ENCODE measurements around the gene F8A3.
"Not testable (repeated sequence)": the region's sequence is repeated elsewhere in the genome, so short reads cannot be mapped to it uniquely, and the experiment has no call there.

F8A3 gene

DNA sequence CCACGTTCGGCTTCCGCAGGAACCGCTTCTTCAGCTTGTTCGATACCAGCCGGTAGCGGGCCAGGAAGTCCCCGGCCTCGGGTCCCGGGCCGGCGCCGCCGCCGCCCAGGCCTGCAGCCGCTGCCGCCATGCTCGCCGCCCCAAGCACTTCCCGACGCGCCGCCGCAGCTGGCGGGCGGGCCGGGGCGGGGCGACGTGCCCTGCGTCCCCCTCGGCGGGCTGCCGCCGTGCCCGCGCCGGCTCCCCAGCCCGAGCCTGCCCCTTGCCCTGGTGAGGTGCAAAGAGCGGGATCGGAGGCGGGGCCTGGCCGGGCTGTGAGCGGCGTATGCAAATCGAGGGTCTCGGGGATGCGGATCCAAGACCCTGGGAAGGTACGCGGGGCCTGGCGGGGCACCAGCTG is at the start of gene F8A3:
TSS of gene F8A3 (minus strand) at position 150 of the 400 bp plus-strand sequence. CDS start at position 130, 20 bp downstream.
- not testable (repeated sequence) for H3K27ac ChIP-seq (ENCODE audit: low read depth, low read length); H3K4me3 ChIP-seq (ENCODE audit: low read depth, low read length); H3K27me3 ChIP-seq (ENCODE audit: insufficient read depth, low read length); H3K4me1 ChIP-seq (ENCODE audit: control insufficient read depth, insufficient read depth, low read length, unreplicated experiment); H3K36me3 ChIP-seq (ENCODE audit: insufficient read depth, low read length); H2AFZ ChIP-seq (ENCODE audit: low read length, unreplicated experiment); H3K79me2 ChIP-seq (ENCODE audit: control insufficient read depth, insufficient read depth, low read length, unreplicated experiment)

DNA sequence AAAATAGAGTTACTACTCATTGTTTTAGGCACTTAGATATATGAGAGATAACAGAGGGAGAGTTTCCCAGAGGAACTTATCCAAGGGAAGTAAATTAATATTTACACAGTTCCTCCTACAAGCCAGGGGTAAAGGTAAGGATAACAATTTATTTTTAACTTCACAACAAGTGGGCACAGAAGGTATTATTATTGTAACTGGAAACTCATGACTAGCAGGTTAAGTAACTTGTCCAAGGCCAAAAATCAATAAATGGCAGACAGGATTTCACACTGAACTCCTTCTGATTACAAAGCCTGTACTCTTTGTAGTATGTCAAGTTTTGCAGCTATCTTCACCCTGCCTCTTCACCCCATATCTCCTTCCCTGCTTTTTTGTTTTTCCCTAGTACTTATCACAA is 46.9 kb upstream of the F8A3 start:
- H3K79me2 ChIP-seq (ENCODE audit: control insufficient read depth, insufficient read depth, low read length, unreplicated experiment), result no peaks in the 10 kb centered on the region
- no peaks in the 10 kb centered on the region for H3K27me3 ChIP-seq (ENCODE audit: insufficient read depth, low read length)
- H3K4me3 ChIP-seq (ENCODE audit: low read depth, low read length), result no peak overlapping the region
- H3K36me3 ChIP-seq (ENCODE audit: insufficient read depth, low read length), result peaks cover 7% of the 10 kb centered on the region; the same call in 1 of the 2 replicates
- no peak overlapping the region for H2AFZ ChIP-seq (ENCODE audit: low read length, unreplicated experiment)
- H3K27ac ChIP-seq (ENCODE audit: low read depth, low read length), result no peak overlapping the region
- H3K4me1 ChIP-seq (ENCODE audit: control insufficient read depth, insufficient read depth, low read length, unreplicated experiment), result no peaks in the 10 kb centered on the region

DNA sequence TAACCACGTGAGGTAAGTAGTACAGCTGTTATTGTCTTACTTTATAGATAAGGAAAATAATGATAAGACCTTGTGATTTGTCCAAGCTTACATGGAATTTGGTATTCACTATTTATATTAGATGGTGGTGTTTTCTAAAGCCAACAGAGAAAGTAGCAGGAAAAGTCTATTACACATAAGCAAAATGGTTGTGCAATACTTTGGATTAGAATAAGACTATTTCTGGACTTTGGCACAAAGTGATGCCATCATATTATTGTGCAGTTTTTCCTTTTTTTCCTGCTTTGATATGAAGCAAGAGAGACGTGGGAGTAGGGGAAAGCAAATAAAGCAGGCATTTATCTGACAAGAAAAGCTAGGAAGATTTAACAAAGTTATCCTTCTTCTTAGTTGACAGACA is 36.7 kb upstream of the F8A3 start:
- not testable (repeated sequence) for H2AFZ ChIP-seq (ENCODE audit: low read length, unreplicated experiment); H3K4me1 ChIP-seq (ENCODE audit: control insufficient read depth, insufficient read depth, low read length, unreplicated experiment); H3K27ac ChIP-seq (ENCODE audit: low read depth, low read length); H3K79me2 ChIP-seq (ENCODE audit: control insufficient read depth, insufficient read depth, low read length, unreplicated experiment); H3K27me3 ChIP-seq (ENCODE audit: insufficient read depth, low read length); H3K36me3 ChIP-seq (ENCODE audit: insufficient read depth, low read length); H3K4me3 ChIP-seq (ENCODE audit: low read depth, low read length)

DNA sequence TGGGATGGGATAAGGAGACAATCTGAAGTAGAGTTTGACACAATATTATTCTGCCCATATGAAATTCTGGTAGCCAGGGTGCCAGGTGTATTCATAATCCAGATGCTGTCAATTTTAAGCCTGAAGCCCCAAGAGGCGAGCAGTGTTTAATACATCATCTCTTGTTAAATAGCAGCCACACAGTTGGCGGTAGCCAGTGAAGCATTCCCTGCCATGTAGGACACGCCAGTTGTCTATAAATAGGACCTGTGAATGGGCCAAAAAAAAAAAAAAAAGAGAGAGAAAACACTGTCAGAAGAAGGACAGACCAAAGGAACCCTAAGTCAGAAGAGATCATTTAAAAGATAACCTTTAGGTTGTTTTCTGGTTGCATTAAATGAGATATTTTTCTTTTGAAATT is 33.0 kb upstream of the F8A3 start:
- not testable (repeated sequence) for H3K36me3 ChIP-seq (ENCODE audit: insufficient read depth, low read length); H3K79me2 ChIP-seq (ENCODE audit: control insufficient read depth, insufficient read depth, low read length, unreplicated experiment); H2AFZ ChIP-seq (ENCODE audit: low read length, unreplicated experiment)

DNA sequence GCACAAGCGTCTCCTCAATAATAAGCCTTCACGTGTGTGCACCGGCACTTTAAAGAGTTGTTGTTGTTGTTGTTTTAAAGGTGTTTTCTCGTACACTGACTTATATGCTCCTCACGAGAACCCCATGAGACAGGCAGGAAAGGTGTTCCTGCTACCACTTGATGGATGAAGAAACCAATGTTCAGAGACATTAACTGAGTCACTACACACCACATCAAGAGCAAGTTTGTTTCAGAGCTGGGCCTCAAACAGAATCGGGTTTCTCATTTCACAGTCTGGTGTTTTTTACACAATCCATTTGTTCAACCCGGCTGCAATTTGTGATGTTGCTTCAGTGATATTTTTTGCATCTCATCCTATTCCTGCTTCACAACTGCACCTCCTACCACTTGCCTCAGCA is 18.7 kb upstream of the F8A3 start:
- not testable (repeated sequence) for H3K27me3 ChIP-seq (ENCODE audit: insufficient read depth, low read length); H3K79me2 ChIP-seq (ENCODE audit: control insufficient read depth, insufficient read depth, low read length, unreplicated experiment); H3K4me1 ChIP-seq (ENCODE audit: control insufficient read depth, insufficient read depth, low read length, unreplicated experiment); H3K4me3 ChIP-seq (ENCODE audit: low read depth, low read length); H3K27ac ChIP-seq (ENCODE audit: low read depth, low read length); H2AFZ ChIP-seq (ENCODE audit: low read length, unreplicated experiment); H3K36me3 ChIP-seq (ENCODE audit: insufficient read depth, low read length)

More for the DNA sequence above, 33.0 kb upstream of the F8A3 start:
- not testable (repeated sequence) for H3K4me1 ChIP-seq (ENCODE audit: control insufficient read depth, insufficient read depth, low read length, unreplicated experiment); H3K27ac ChIP-seq (ENCODE audit: low read depth, low read length); H3K27me3 ChIP-seq (ENCODE audit: insufficient read depth, low read length); H3K4me3 ChIP-seq (ENCODE audit: low read depth, low read length)

DNA sequence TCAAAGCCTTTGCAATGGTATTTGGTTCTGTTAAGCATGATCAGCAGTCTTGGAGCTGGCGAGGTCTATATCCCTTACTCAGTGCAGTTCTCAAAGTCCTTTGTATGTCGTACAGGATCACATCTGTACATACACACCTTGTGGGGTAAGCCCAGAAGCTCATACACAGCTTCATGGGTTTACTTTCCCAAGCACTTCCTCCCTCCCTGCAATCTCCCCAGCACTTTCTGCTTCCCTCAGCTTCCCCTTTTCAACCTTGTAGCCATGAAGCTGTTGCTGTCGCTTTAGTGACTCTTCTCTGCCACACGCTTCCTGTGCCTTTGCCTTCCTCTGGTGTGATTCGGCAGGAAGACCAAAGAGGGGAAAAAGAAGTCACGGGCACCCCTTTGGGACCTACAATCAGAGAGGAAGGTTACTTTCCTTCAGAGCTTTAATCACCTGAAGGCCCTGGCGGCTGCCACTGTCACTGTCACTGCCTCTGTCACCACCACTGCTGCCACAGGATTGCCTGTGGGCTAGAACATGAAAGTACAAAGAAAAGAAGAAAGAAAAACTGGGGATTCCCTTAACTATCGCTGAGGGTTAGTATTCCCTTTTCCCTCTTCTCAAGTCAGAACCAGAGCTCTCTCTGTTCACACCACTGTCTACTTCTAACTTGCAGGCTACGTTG is 8.0 kb upstream of the F8A3 start:
- not testable (repeated sequence) for H3K4me1 ChIP-seq (ENCODE audit: control insufficient read depth, insufficient read depth, low read length, unreplicated experiment); H2AFZ ChIP-seq (ENCODE audit: low read length, unreplicated experiment); H3K4me3 ChIP-seq (ENCODE audit: low read depth, low read length); H3K27me3 ChIP-seq (ENCODE audit: insufficient read depth, low read length); H3K36me3 ChIP-seq (ENCODE audit: insufficient read depth, low read length); H3K27ac ChIP-seq (ENCODE audit: low read depth, low read length); H3K79me2 ChIP-seq (ENCODE audit: control insufficient read depth, insufficient read depth, low read length, unreplicated experiment)

DNA sequence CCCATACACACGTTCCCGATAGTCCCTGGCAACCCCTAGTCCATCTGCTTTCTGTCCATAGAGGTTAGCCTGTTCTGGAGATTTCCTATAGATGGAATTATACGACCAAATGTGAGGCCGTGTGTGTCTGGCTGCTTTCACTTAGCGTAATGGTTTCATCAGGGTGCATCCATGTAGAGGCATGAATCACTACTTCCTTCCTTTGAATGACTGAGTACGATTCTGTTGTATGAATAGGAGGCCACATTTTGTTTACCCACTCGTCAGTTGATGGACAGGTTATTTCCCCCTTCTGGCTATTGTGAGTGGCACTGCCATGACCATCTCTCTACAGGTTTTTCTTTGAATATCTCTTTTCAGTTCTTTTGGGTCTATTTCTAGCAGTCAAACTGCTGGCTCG is 2.1 kb upstream of the F8A3 start:
- not testable (repeated sequence) for H3K27ac ChIP-seq (ENCODE audit: low read depth, low read length); H3K79me2 ChIP-seq (ENCODE audit: control insufficient read depth, insufficient read depth, low read length, unreplicated experiment); H3K4me3 ChIP-seq (ENCODE audit: low read depth, low read length); H3K27me3 ChIP-seq (ENCODE audit: insufficient read depth, low read length); H3K36me3 ChIP-seq (ENCODE audit: insufficient read depth, low read length); H3K4me1 ChIP-seq (ENCODE audit: control insufficient read depth, insufficient read depth, low read length, unreplicated experiment); H2AFZ ChIP-seq (ENCODE audit: low read length, unreplicated experiment)

DNA sequence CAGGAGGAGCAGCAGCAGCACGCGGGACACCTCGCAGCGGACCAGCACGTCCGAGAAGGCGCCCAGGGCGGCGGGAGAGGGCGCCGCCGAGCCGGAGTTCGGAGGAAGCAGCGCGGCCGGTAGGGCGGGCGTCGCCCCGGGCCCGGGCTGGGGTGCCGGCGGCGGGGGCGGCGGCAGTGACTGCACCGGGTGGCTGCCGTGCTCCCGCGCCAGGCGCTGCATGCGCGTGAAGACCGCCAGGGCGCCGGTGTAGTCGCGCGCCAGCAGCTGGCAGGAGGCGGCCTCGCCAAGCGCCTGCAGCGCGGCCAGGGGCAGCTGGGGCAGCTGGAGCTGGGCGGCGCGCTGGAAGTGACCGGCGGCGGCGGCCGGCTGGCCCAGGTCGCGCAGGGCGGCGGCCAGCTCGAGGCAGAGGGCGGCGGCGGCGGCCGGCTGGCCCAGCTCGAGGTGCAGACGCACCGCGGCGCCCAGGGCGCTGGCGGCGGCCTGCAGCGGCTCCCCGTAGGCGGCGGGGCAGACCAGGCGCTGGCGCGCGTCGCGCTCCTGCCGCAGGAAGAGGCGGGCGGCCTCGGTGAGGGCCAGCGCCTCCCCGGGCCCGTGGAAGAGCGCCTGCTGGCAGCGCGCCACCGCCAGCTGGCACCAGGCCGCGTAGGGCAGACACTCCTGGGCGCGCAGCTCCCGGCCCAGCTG is 516 bp downstream of the F8A3 start:
- H3K27ac ChIP-seq (ENCODE audit: low read depth, low read length); H3K4me1 ChIP-seq (ENCODE audit: control insufficient read depth, insufficient read depth, low read length, unreplicated experiment); H3K36me3 ChIP-seq (ENCODE audit: insufficient read depth, low read length); H2AFZ ChIP-seq (ENCODE audit: low read length, unreplicated experiment); H3K4me3 ChIP-seq (ENCODE audit: low read depth, low read length); H3K27me3 ChIP-seq (ENCODE audit: insufficient read depth, low read length); H3K79me2 ChIP-seq (ENCODE audit: control insufficient read depth, insufficient read depth, low read length, unreplicated experiment): not testable (repeated sequence)

DNA sequence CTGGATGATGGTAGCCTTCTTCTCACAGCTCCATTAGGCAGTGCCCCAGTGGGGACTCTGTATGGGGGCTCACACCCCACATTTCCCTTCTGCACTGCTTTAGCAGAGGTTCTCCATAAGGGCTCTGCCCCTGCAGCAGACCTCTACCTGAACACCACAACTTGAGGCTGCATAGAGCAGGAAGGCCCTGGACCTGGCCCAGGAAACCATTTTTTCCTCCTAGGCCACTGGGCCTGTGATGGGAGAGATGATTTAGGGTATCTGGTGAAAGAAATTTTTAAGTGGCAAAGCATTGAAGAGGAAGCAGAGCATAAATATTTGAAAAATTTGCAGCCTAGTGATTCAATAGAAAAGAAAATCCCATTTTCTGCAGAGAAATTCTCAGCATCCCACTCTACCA is 17.3 kb downstream of the F8A3 start:
- Histone ChIP-seq H3K79me2 (ENCODE audit: control insufficient read depth, insufficient read depth, low read length, unreplicated experiment) (no peaks in the 10 kb centered on the region), H3K27me3 (ENCODE audit: insufficient read depth, low read length) (no peaks in the 10 kb centered on the region), H2AFZ (ENCODE audit: low read length, unreplicated experiment) (no peak overlapping the region), H3K27ac (ENCODE audit: low read depth, low read length) (no peak overlapping the region), H3K4me3 (ENCODE audit: low read depth, low read length) (no peak overlapping the region), H3K4me1 (ENCODE audit: control insufficient read depth, insufficient read depth, low read length, unreplicated experiment) (no peaks in the 10 kb centered on the region), H3K36me3 (ENCODE audit: insufficient read depth, low read length) (no peaks in the 10 kb centered on the region)

DNA sequence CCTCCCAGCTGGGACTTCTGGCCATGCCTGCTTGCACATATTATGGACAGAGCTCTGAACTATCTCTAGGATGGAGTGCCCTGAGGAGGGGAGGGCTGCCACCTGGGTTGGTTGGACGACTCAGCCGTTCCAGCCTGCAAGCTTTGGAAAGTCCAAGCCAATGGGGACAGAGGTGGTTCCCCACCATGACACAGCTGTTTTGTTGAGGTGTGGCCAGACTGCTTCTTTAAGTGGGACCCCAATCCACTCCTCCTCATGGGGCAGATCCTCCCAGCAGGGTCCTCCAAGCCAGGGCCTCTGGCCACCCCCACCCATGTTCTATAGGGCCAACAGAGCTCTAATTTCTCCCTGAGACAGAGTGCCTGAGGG is 22.7 kb downstream of the F8A3 start:
- Histone ChIP-seq H3K36me3 (ENCODE audit: insufficient read depth, low read length) (no peaks in the 10 kb centered on the region), H3K4me3 (ENCODE audit: low read depth, low read length) (no peak overlapping the region), H3K4me1 (ENCODE audit: control insufficient read depth, insufficient read depth, low read length, unreplicated experiment) (no peaks in the 10 kb centered on the region), H3K27me3 (ENCODE audit: insufficient read depth, low read length) (no peaks in the 10 kb centered on the region), H2AFZ (ENCODE audit: low read length, unreplicated experiment) (no peak overlapping the region), H3K79me2 (ENCODE audit: control insufficient read depth, insufficient read depth, low read length, unreplicated experiment) (no peaks in the 10 kb centered on the region), H3K27ac (ENCODE audit: low read depth, low read length) (no peak overlapping the region)

DNA sequence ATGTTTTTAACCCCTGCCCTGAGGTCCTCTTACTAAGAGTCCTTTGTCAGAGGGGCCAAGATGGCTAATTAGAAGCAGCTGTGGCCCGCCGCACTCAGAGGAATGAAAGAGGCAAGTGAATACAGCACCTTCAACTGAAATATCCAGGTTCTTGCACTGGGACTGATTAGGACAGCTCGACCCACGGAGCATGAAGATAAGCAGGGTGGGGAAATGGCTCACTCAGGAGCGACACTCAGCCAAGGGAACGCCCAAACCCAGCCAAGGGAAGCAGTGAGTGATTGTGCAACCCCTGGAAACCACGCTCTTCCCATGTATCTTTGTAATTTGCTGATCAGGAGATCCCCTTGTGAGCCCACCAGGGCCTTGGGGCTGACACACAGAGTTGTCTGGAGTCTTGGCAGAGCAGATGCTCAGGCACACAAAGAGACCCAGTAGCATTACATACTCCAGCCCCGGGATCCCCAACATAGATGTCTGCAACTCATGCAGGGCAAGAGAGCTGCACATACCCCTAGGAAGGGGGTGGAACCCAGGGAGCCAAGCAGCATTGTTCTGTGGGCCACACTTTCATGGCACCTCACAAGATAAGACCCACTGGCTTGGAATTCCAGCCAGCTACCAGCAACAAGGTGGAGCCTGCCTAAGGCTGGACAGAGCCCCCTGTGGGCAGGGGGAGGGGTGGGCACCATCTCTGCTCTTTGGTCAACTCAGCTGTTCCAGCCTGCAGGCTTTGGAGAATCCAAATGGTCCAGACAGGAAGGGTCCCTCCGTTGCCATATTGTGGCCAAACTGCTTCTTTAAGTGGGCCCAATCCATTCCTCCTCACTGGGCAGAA is 23.3 kb downstream of the F8A3 start:
- H3K36me3 ChIP-seq (ENCODE audit: insufficient read depth, low read length), result no peaks in the 10 kb centered on the region
- no peaks in the 10 kb centered on the region for H3K79me2 ChIP-seq (ENCODE audit: control insufficient read depth, insufficient read depth, low read length, unreplicated experiment)
- H2AFZ ChIP-seq (ENCODE audit: low read length, unreplicated experiment), result no peak overlapping the region
- no peaks in the 10 kb centered on the region for H3K4me1 ChIP-seq (ENCODE audit: control insufficient read depth, insufficient read depth, low read length, unreplicated experiment)
- no peaks in the 10 kb centered on the region for H3K27me3 ChIP-seq (ENCODE audit: insufficient read depth, low read length)
- H3K4me3 ChIP-seq (ENCODE audit: low read depth, low read length), result no peak overlapping the region
- H3K27ac ChIP-seq (ENCODE audit: low read depth, low read length), result no peak overlapping the region

Data from ACC112 (cell line).